ENCODE results near the gene PARD3. TPM values are rescaled to one million over a fixed set of nuclear protein-coding genes. Genes with fewer than 3 reads are reported as not detected.

PARD3 gene
- total RNA-seq, 1 donor from 2014 or later: 1.7 TPM

GRCh38 chr10:34413756-34414587 lies 401.1 kb downstream of the PARD3 start:
- Mint-ChIP-seq H3K27me3 (ENCODE audit: insufficient read depth) (no peaks in the 10 kb centered on the region), H3K27ac (no peak overlapping the region), H3K9me3 (no peaks in the 10 kb centered on the region), H3K4me1 (ENCODE audit: low read depth) (no peaks in the 10 kb centered on the region), H3K4me3 (no peak overlapping the region), H3K36me3 (ENCODE audit: low read depth) (no peaks in the 10 kb centered on the region)
- DNase-seq (ENCODE audit: low spot score): no peak
- intact Hi-C loops (cut with micrococcal nuclease): no loop called here

GRCh38 chr10:34413214-34413613 lies 401.9 kb downstream of the PARD3 start:
- Mint-ChIP-seq H3K4me3 (no peak overlapping the region), H3K9me3 (no peaks in the 10 kb centered on the region), H3K27ac (no peak overlapping the region), H3K4me1 (ENCODE audit: low read depth) (no peaks in the 10 kb centered on the region), H3K27me3 (ENCODE audit: insufficient read depth) (no peaks in the 10 kb centered on the region), H3K36me3 (ENCODE audit: low read depth) (no peaks in the 10 kb centered on the region)
- intact Hi-C loops (cut with micrococcal nuclease): no loop called here
- DNase-seq (ENCODE audit: low spot score): no peak

- no peak overlapping the region for H3K4me3 Mint-ChIP-seq
- intact Hi-C loops (cut with micrococcal nuclease): no loop called here
- no peaks in the 10 kb centered on the region for H3K4me1 Mint-ChIP-seq (ENCODE audit: low read depth)
- no peaks in the 10 kb centered on the region for H3K9me3 Mint-ChIP-seq
- no peak for DNase-seq (ENCODE audit: low spot score)
- no peaks in the 10 kb centered on the region for H3K27me3 Mint-ChIP-seq (ENCODE audit: insufficient read depth)
- H3K27ac Mint-ChIP-seq: no peak overlapping the region
- no peaks in the 10 kb centered on the region for H3K36me3 Mint-ChIP-seq (ENCODE audit: low read depth)
Measured at GRCh38 chr10:34408956-34409355, 406.1 kb downstream of the PARD3 start.

- no peak overlapping the region for H3K4me3 Mint-ChIP-seq
- H3K9me3 Mint-ChIP-seq: no peaks in the 10 kb centered on the region
- no peaks in the 10 kb centered on the region for H3K4me1 Mint-ChIP-seq (ENCODE audit: low read depth)
- no peaks in the 10 kb centered on the region for H3K27me3 Mint-ChIP-seq (ENCODE audit: insufficient read depth)
- intact Hi-C loops (cut with micrococcal nuclease): no loop called here
- no peak overlapping the region for H3K27ac Mint-ChIP-seq
- no peaks in the 10 kb centered on the region for H3K36me3 Mint-ChIP-seq (ENCODE audit: low read depth)
- no peak for DNase-seq (ENCODE audit: low spot score)
Measured at GRCh38 chr10:34408381-34408780, 406.7 kb downstream of the PARD3 start.

- Mint-ChIP-seq H3K9me3 (no peaks in the 10 kb centered on the region), H3K36me3 (ENCODE audit: low read depth) (no peaks in the 10 kb centered on the region), H3K27ac (no peak overlapping the region), H3K27me3 (ENCODE audit: insufficient read depth) (no peaks in the 10 kb centered on the region), H3K4me3 (no peak overlapping the region), H3K4me1 (ENCODE audit: low read depth) (no peaks in the 10 kb centered on the region)
- DNase-seq (ENCODE audit: low spot score): no peak
- intact Hi-C loops (cut with micrococcal nuclease): no loop called here
Measured at GRCh38 chr10:34407324-34407805, 407.7 kb downstream of the PARD3 start.

GRCh38 chr10:34406463-34407323 lies 408.4 kb downstream of the PARD3 start:
- no peaks in the 10 kb centered on the region for H3K36me3 Mint-ChIP-seq (ENCODE audit: low read depth)
- intact Hi-C loops (cut with micrococcal nuclease): no loop called here
- H3K4me3 Mint-ChIP-seq: no peak overlapping the region
- H3K4me1 Mint-ChIP-seq (ENCODE audit: low read depth): no peaks in the 10 kb centered on the region
- no peak overlapping the region for H3K27ac Mint-ChIP-seq
- DNase-seq (ENCODE audit: low spot score): no peak
- no peaks in the 10 kb centered on the region for H3K9me3 Mint-ChIP-seq
- H3K27me3 Mint-ChIP-seq (ENCODE audit: insufficient read depth): no peaks in the 10 kb centered on the region

GRCh38 chr10:34405611-34406462 lies 409.3 kb downstream of the PARD3 start:
- no peaks in the 10 kb centered on the region for H3K27me3 Mint-ChIP-seq (ENCODE audit: insufficient read depth)
- no peak overlapping the region for H3K4me3 Mint-ChIP-seq
- intact Hi-C loops (cut with micrococcal nuclease): no loop called here
- DNase-seq (ENCODE audit: low spot score): no peak
- H3K4me1 Mint-ChIP-seq (ENCODE audit: low read depth): no peaks in the 10 kb centered on the region
- H3K27ac Mint-ChIP-seq: no peak overlapping the region
- H3K9me3 Mint-ChIP-seq: no peaks in the 10 kb centered on the region
- no peaks in the 10 kb centered on the region for H3K36me3 Mint-ChIP-seq (ENCODE audit: low read depth)

- no peaks in the 10 kb centered on the region for H3K36me3 Mint-ChIP-seq (ENCODE audit: low read depth)
- intact Hi-C loops (cut with micrococcal nuclease): no loop called here
Measured at GRCh38 chr10:34403512-34403911, 411.6 kb downstream of the PARD3 start.

GRCh38 chr10:34400075-34400474 lies 415.0 kb downstream of the PARD3 start:
- Mint-ChIP-seq H3K27ac (no peak overlapping the region), H3K36me3 (ENCODE audit: low read depth) (no peaks in the 10 kb centered on the region), H3K9me3 (no peaks in the 10 kb centered on the region), H3K4me1 (ENCODE audit: low read depth) (no peaks in the 10 kb centered on the region), H3K27me3 (ENCODE audit: insufficient read depth) (no peaks in the 10 kb centered on the region), H3K4me3 (no peak overlapping the region)
- intact Hi-C loops (cut with micrococcal nuclease): no loop called here
- DNase-seq (ENCODE audit: low spot score): no peak

More at GRCh38 chr10:34403512-34403911, 411.6 kb downstream of the PARD3 start:
- Mint-ChIP-seq H3K27me3 (ENCODE audit: insufficient read depth) (no peaks in the 10 kb centered on the region), H3K27ac (no peak overlapping the region), H3K4me3 (no peak overlapping the region), H3K9me3 (no peaks in the 10 kb centered on the region), H3K4me1 (ENCODE audit: low read depth) (no peaks in the 10 kb centered on the region)
- no peak for DNase-seq (ENCODE audit: low spot score)

- no peak for DNase-seq (ENCODE audit: low spot score)
- intact Hi-C loops (cut with micrococcal nuclease): no loop called here
- no peaks in the 10 kb centered on the region for H3K36me3 Mint-ChIP-seq (ENCODE audit: low read depth)
- no peaks in the 10 kb centered on the region for H3K4me1 Mint-ChIP-seq (ENCODE audit: low read depth)
- H3K4me3 Mint-ChIP-seq: no peak overlapping the region
- H3K27ac Mint-ChIP-seq: no peak overlapping the region
- no peaks in the 10 kb centered on the region for H3K9me3 Mint-ChIP-seq
- no peaks in the 10 kb centered on the region for H3K27me3 Mint-ChIP-seq (ENCODE audit: insufficient read depth)
Measured at GRCh38 chr10:34399013-34399412, 416.1 kb downstream of the PARD3 start.

- intact Hi-C loops (cut with micrococcal nuclease): no loop called here
- no peak overlapping the region for H3K4me3 Mint-ChIP-seq
- H3K4me1 Mint-ChIP-seq (ENCODE audit: low read depth): no peaks in the 10 kb centered on the region
- no peaks in the 10 kb centered on the region for H3K27me3 Mint-ChIP-seq (ENCODE audit: insufficient read depth)
- no peak for DNase-seq (ENCODE audit: low spot score)
- no peaks in the 10 kb centered on the region for H3K9me3 Mint-ChIP-seq
- H3K27ac Mint-ChIP-seq: no peak overlapping the region
- no peaks in the 10 kb centered on the region for H3K36me3 Mint-ChIP-seq (ENCODE audit: low read depth)
Measured at GRCh38 chr10:34397324-34397723, 417.8 kb downstream of the PARD3 start.

GRCh38 chr10:34396663-34397062 lies 418.4 kb downstream of the PARD3 start:
- Mint-ChIP-seq H3K27me3 (ENCODE audit: insufficient read depth) (no peaks in the 10 kb centered on the region), H3K4me1 (ENCODE audit: low read depth) (no peaks in the 10 kb centered on the region), H3K36me3 (ENCODE audit: low read depth) (no peaks in the 10 kb centered on the region), H3K4me3 (no peak overlapping the region), H3K9me3 (no peaks in the 10 kb centered on the region), H3K27ac (no peak overlapping the region)
- intact Hi-C loops (cut with micrococcal nuclease): no loop called here
- DNase-seq (ENCODE audit: low spot score): no peak

Data from activated T-helper 1 cell treated with anti-CD3 and anti-CD28 coated beads, Interleukin-12 subunit alpha, Interleukin-12 subunit beta, Interleukin-2, Interleukin-4 antibody, amounts not matched to agents 30 ng/mL and 10 ng/mL and 1 ng/mL, durations not matched to agents 14 hours and 24 hours and 36 hours (primary cell).